ENCODE data around the gene SLC48A1. TPM values are rescaled to one million over a fixed set of nuclear protein-coding genes. Genes with fewer than 3 reads are reported as not detected.
A peak's percentile ranks its signal among the peaks of the same experiment; 100 is the strongest.

The SLC48A1 gene
- polyA plus RNA-seq, 3 donors: 9.4 to 19.6 (median 15.8) TPM

- 85% methylated on average over 5 of the region's 9 CpGs for WGBS (ENCODE audit: insufficient coverage)
- Histone ChIP-seq H4K20me1 (ENCODE audit: insufficient read depth, low read length) (no peaks in the 10 kb centered on the region), H3K4me3 (replicated peaks in 1 of 3; ENCODE audit: low read depth in 2 of 3, low read length in 3 of 3) (no peak overlapping the region), H2AFZ (ENCODE audit: insufficient read depth, low read depth, low read length, poor library complexity, severe bottlenecking) (no peak overlapping the region), H3K4me1 (ENCODE audit: control insufficient read depth in 1 of 2, insufficient read depth in 2 of 2, low read length in 2 of 2) (peaks cover 8 to 27% of the 10 kb centered on the region in 2 donors), H3K36me3 (replicated peaks in 1 of 2; ENCODE audit: control insufficient read depth in 1 of 2, insufficient read depth in 2 of 2, low read length in 2 of 2) (no peaks in the 10 kb centered on the region), H3K27me3 (ENCODE audit: control insufficient read depth in 2 of 2, insufficient read depth in 2 of 2, low read length in 2 of 2) (no peaks in the 10 kb centered on the region), H3K9me3 (replicated peaks in 1 of 2; ENCODE audit: control insufficient read depth in 1 of 2, insufficient read depth in 1 of 2, low read length in 2 of 2) (no peaks in the 10 kb centered on the region), H3K4me2 (replicated peaks; ENCODE audit: extremely low read depth, low read length, poor library complexity, severe bottlenecking) (no peak overlapping the region), H3K27ac (ENCODE audit: low read depth in 1 of 2, low read length in 2 of 2) (no peak overlapping the region), H3K9ac (ENCODE audit: insufficient read depth, low read length, poor library complexity, severe bottlenecking) (no peak overlapping the region), H3K79me2 (ENCODE audit: insufficient read depth, low read length) (no peaks in the 10 kb centered on the region)
- Mint-ChIP-seq H3K27me3 (ENCODE audit: low read depth in 3 of 3) (peaks cover 4 to 13% (median 9%) of the 10 kb centered on the region in 3 donors), H3K4me3 (no peak overlapping the region), H3K27ac (peak overlapping the region in 2 of 7 donors; percentile 60 to 74), H3K9me3 (no peaks in the 10 kb centered on the region), H3K36me3 (no peaks in the 10 kb centered on the region), H3K4me1 (peaks cover 31% of the 10 kb centered on the region)
- intact Hi-C loops (cut with micrococcal nuclease): no loop called here
- DNase-seq: no peak
- TF ChIP-seq, protein P1, sequence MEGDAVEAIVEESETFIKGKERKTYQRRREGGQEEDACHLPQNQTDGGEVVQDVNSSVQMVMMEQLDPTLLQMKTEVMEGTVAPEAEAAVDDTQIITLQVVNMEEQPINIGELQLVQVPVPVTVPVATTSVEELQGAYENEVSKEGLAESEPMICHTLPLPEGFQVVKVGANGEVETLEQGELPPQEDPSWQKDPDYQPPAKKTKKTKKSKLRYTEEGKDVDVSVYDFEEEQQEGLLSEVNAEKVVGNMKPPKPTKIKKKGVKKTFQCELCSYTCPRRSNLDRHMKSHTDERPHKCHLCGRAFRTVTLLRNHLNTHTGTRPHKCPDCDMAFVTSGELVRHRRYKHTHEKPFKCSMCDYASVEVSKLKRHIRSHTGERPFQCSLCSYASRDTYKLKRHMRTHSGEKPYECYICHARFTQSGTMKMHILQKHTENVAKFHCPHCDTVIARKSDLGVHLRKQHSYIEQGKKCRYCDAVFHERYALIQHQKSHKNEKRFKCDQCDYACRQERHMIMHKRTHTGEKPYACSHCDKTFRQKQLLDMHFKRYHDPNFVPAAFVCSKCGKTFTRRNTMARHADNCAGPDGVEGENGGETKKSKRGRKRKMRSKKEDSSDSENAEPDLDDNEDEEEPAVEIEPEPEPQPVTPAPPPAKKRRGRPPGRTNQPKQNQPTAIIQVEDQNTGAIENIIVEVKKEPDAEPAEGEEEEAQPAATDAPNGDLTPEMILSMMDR (IDR thresholded peaks at IDR 0.05): no peak
These were observed 21.5 kb upstream of the SLC48A1 start for GRCh38 chr12:47751561-47751960.

DNA sequence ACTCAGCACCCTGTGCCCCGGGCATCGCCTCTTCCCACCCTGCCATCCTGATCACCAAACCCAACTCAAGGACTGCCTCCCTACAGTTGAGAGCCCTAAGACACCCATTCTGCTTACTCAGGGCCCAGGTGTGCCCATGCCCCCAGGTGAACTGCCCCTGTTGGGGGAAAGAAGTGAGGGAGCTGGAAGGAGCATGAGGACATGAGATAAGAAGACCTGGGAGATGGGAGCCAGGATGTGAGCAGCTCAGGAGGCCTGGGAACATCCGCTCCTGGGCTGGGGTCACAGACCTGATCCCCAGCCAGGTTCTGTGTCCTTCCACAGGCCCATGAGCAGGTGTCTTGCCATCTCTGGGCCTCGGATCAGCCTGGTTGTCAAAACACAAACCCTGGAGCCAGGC, 20.9 kb upstream of the SLC48A1 start:
- Histone ChIP-seq H3K9me3 (replicated peaks in 1 of 2; ENCODE audit: control insufficient read depth in 1 of 2, insufficient read depth in 1 of 2, low read length in 2 of 2) (no peaks in the 10 kb centered on the region), H3K79me2 (ENCODE audit: insufficient read depth, low read length) (no peaks in the 10 kb centered on the region), H3K4me3 (replicated peaks in 1 of 3; ENCODE audit: low read depth in 2 of 3, low read length in 3 of 3) (no peak overlapping the region), H3K9ac (ENCODE audit: insufficient read depth, low read length, poor library complexity, severe bottlenecking) (no peak overlapping the region), H3K36me3 (replicated peaks in 1 of 2; ENCODE audit: control insufficient read depth in 1 of 2, insufficient read depth in 2 of 2, low read length in 2 of 2) (no peaks in the 10 kb centered on the region), H3K4me2 (replicated peaks; ENCODE audit: extremely low read depth, low read length, poor library complexity, severe bottlenecking) (no peak overlapping the region), H3K4me1 (ENCODE audit: control insufficient read depth in 1 of 2, insufficient read depth in 2 of 2, low read length in 2 of 2) (peaks cover 8 to 27% of the 10 kb centered on the region in 2 donors), H4K20me1 (ENCODE audit: insufficient read depth, low read length) (no peaks in the 10 kb centered on the region), H2AFZ (ENCODE audit: insufficient read depth, low read depth, low read length, poor library complexity, severe bottlenecking) (no peak overlapping the region), H3K27ac (ENCODE audit: low read depth in 1 of 2, low read length in 2 of 2) (no peak overlapping the region), H3K27me3 (ENCODE audit: control insufficient read depth in 2 of 2, insufficient read depth in 2 of 2, low read length in 2 of 2) (no peaks in the 10 kb centered on the region)
- 90% methylated on average over 2 of the region's 4 CpGs for WGBS (ENCODE audit: insufficient coverage)
- no peak overlapping the region for H3K4me3 Mint-ChIP-seq
- no peak for DNase-seq
- H3K4me1 Mint-ChIP-seq: peaks cover 27% of the 10 kb centered on the region
- H3K27me3 Mint-ChIP-seq (ENCODE audit: low read depth in 3 of 3): peaks cover 2 to 10% (median 10%) of the 10 kb centered on the region in 3 donors
- intact Hi-C loops (cut with micrococcal nuclease): no loop called here
- H3K9me3 Mint-ChIP-seq: no peaks in the 10 kb centered on the region
- no peaks in the 10 kb centered on the region for H3K36me3 Mint-ChIP-seq
- TF ChIP-seq, protein P1 (IDR thresholded peaks at IDR 0.05): no peak
- H3K27ac Mint-ChIP-seq: peak overlapping the region in 1 of 7 donors; percentile 18

All from CD14-positive monocyte (primary cell).